Measurements from ENCODE around the gene NDUFS3. TPM values are rescaled to one million over a fixed set of nuclear protein-coding genes. Genes with fewer than 3 reads are reported as not detected.
"Not testable (repeated sequence)": the region's sequence is repeated elsewhere in the genome, so short reads cannot be mapped to it uniquely, and the experiment has no call there.

NDUFS3 gene
- 342 TPM for total RNA-seq
- long read RNA-seq, transcript NDUFS3-201 (7 exons, 958 nt), result major isoform, 90 of 104 reads
- long read RNA-seq, partial matches to known transcripts, result 2 of 104 reads
- long read RNA-seq, other reads (novel, unspliced or antisense), result 11 of 104 reads

- ATAC-seq, result peak; percentile 94
- DNase-seq (ENCODE audit: missing footprints), result peak; percentile 94
- intact Hi-C loops (cut with DNase I), result loop anchor here (5.0 kb wide), 1 partner anchor 38 kb away; no protein-coding TSS in a partner anchor
Observed at GRCh38 chr11:47578524-47579494, at the start of gene NDUFS3, which contains the start of gene KBTBD4. NDUFS3 (plus strand) TSS chr11:47579074; CDS start chr11:47579092, 18 bp downstream. KBTBD4 (minus strand) TSS chr11:47578970; CDS start chr11:47578951, 19 bp downstream.

DNA sequence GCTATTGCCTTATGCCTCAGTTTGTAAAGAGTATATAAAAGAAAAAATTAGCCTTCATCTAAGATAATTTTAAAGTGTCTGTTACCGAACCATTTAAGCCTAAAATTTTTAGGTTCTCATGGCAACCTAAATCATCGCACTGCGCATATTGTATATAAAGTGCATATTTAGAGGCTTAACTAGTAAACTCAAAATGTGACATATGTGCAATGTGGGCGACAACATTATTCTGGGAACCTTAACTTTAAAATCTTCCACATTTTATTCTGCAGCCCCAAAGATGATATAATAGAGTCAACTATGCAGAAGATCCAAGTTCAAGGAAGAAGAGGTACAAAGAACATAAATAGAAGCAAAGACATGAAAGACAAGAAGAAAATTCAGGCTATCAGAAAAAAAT, 48.9 kb upstream of the NDUFS3 start:
- ATAC-seq (no peak), DNase-seq (ENCODE audit: missing footprints) (no peak)
- intact Hi-C loops (cut with DNase I), result no loop called here

DNA sequence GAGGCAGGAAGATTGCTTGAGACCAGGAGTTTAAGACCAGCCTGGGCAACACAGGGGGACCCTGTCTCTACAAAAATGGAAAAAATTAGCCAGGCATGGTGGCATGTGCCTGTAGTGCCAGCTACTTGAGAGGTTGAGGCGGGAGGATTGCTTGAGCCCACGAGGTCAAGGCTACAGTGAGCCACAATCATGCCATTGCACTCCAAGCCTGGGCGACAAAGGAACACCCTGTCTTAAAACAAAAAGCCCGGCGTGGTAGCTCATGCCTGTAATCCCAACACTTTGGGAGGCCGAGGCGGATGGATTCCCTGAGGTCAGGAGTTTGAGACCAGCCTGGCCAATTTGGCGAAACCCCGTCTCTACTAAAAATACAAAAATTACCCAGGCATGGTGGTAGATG, 48.2 kb upstream of the NDUFS3 start:
- ATAC-seq; intact Hi-C loops (cut with DNase I); DNase-seq (ENCODE audit: missing footprints): not testable (repeated sequence)

- DNase-seq (ENCODE audit: missing footprints) (no peak), ATAC-seq (peak; percentile 27)
- intact Hi-C loops (cut with DNase I), result no loop called here
Observed at GRCh38 chr11:47531666-47532065, 47.2 kb upstream of the NDUFS3 start.

GRCh38 chr11:47532597-47533213, 46.2 kb upstream of the NDUFS3 start:
- ATAC-seq (no peak), DNase-seq (ENCODE audit: missing footprints) (no peak)
- intact Hi-C loops (cut with DNase I), result no loop called here

DNA sequence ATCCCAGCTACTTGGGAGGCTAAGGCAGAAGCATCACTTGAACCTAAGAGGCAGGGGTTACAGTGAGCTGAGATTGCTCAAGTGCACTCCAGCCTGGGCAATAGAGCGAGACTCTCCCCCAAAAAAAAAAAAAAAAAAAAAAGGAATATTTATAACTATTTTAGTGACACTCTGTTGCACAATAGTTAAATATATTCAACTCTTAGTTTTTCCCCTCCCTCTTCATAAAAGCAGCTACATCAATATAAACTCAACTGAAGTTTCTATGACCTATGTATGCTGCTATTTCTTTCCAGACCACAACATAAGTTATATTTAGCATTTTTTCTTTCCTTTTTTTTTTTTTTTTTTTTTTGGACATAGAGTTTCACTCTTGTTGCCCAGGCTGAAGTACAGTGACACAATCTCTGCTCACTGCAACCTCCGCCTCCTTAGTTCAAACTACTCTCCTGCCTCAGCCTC, 45.2 kb upstream of the NDUFS3 start:
- DNase-seq (ENCODE audit: missing footprints) (no peak), ATAC-seq (no peak)
- intact Hi-C loops (cut with DNase I), result no loop called here

DNA sequence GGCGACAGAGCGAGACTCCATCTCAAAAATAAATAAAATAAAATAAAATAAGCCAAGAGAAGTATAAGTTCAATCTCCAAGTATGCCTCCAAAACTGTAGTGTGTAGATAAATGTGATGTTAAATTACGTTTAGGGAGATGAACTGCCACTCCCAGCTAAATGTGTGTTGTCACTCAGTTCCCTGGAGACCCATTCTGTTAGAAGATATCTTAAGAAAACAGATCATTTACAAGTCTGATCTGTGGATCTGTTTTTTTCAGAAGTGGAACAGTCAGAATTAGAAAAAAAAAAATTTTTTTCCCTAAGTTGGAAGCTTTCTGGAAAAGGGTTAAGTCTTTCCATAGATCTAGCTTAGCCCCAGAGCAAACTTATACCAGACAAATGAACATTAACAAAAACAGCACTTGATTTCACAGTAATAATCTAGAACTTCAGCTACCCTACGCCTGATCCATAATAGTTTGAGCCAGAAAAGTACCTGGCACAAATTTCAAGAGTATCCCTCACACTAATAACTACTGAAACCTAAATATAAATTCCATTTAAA, 44.1 kb upstream of the NDUFS3 start:
- DNase-seq (ENCODE audit: missing footprints) (no peak), ATAC-seq (no peak)
- intact Hi-C loops (cut with DNase I), result no loop called here

DNA sequence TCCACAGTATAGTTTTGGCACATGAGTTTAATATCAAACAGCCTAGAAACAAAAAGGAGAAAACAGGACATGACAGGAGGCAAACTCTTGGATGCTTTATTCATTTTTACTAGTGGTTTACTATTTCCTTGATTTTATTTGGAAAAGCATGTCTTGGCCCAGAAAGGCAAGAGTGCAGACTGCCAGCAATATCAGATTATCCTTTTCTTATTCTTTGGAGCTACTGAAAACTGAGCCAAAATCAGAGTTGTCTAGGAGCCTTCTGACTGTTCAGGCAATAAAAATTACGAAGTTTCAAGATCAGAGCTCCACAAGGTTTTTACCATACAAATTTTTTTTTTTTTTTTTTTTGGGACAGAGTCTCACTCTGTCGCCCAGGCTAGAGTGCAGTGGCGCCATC, 42.0 kb upstream of the NDUFS3 start:
- intact Hi-C loops (cut with DNase I), result no loop called here
- no peak for DNase-seq (ENCODE audit: missing footprints)
- no peak for ATAC-seq

- intact Hi-C loops (cut with DNase I), result no loop called here
- DNase-seq (ENCODE audit: missing footprints) (no peak), ATAC-seq (no peak)
Observed at GRCh38 chr11:47538741-47539565, 39.9 kb upstream of the NDUFS3 start.

GRCh38 chr11:47539681-47540039, 39.2 kb upstream of the NDUFS3 start:
- ATAC-seq (no peak), DNase-seq (ENCODE audit: missing footprints) (no peak)
- intact Hi-C loops (cut with DNase I), result no loop called here

DNA sequence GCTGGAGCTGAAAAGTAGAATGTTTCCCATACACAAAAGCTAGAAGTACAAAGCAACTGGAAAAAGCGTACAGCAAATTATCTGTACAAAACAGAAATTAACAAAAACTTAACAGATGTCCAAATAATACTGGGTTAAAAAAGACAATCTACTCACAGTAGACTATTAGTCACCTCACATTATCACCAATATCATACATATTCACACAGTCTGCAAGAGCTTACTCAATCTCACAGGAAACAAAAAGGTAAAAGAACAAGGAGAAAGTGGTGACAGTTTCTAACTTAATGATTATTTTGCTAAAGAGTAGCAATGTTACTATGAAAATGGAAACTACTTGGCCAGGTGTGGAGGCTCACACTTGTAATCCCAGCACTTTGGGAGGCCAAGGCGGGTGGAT, 37.8 kb upstream of the NDUFS3 start:
- intact Hi-C loops (cut with DNase I), result no loop called here
- ATAC-seq (no peak), DNase-seq (ENCODE audit: missing footprints) (no peak)

DNA sequence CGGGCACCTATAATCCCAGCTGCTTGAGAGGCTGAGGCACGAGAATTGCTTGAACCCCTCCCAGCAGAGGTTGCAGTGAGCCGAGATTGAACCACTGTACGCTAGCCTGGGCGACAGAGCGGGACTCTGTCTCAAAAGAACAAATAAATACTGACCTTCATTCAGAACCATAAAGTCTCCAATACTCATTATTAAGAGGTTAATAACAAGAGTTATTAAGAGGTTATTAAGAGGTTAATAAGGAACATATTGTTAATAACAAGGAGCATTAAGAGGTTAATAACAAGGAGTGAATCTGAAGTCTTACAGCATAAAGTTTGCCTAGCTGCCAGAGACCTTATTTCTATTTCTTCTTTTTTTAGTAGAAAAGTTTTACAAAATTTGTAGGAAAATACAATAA, 33.6 kb upstream of the NDUFS3 start:
- ATAC-seq (no peak), DNase-seq (ENCODE audit: missing footprints) (no peak)
- intact Hi-C loops (cut with DNase I), result no loop called here

DNA sequence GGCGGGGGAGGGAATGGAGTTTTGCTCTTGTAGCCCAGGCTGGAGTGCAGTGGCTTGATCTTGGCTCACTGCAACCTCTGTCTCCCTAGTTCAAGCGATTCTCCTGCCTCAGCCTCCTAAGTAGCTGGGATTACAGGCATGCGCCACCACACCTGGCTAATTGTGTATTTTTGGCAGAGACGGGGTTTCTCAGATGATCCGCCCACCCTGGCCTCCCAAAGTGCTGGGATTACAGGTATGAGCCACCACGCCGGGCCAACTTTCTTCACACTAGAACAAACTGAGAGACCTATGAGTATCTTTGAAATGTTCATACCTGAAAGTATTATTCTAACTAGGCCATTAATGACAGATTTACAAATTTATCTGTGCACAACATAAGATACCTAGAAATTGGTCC, 32.6 kb upstream of the NDUFS3 start:
- DNase-seq (ENCODE audit: missing footprints); intact Hi-C loops (cut with DNase I); ATAC-seq: not testable (repeated sequence)

DNA sequence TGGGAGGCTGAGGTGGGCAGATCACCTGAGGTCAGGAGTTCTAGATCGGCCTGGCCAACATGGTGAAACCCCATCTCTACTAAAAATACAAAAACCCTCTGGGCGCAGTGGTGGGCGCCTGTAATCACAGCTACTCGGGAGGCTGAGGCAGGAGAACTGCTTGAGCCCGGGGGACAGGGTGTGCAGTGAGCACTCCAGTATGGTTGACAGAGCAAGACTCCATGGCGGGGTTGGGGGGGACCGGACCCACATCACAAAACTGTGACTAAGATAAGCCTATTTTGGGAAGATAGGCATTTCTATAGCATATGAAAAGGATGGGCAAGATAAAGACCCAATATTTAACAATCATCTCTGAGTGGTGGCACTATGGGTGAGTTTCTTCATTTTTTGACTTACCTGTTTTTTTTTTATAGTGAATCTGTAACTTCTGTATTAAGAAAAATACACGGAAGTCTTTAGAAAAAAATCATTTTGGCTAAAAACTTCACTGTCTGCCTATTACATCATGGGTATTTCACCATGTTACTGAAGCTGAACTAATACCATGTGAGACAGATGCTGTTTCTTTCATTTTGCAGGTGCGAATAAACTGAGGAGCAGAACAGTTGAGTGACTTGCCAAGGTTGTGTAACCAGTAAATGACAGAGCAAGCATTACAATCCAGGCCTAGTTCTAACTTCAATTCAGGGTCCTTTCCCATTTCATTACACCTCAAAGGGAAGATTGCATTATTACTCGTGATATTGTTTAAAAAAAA, 28.4 kb upstream of the NDUFS3 start:
- intact Hi-C loops (cut with DNase I), result loop anchor here (5.0 to 10.0 kb wide), 3 partner anchors 33 to 176 kb away; partner anchors contain the start of gene SPI1
- ATAC-seq, result no peak
- no peak for DNase-seq (ENCODE audit: missing footprints)

DNA sequence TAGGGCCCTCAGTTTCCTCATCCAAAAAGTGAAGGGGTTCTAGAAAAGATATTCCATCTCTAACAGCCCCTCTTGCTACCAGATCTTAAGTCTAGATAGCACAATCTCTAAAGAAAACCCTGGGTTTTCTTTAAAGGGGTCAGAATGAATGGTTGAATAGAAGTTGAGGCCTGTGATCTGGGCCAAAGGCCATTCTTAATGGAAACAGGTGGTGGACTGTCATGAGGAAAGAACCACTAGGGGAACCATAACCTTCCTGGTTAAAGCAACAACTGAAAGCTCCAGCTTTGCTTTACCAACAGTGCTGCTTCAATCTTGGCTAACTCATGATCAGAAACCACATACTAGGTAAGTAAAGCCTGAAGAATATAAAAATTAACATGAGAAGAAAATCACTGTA, 27.8 kb upstream of the NDUFS3 start:
- ATAC-seq, result no peak
- intact Hi-C loops (cut with DNase I), result loop anchor here (5.0 to 10.0 kb wide), 3 partner anchors 34 to 176 kb away; partner anchors contain the start of gene SPI1
- DNase-seq (ENCODE audit: missing footprints), result no peak

GRCh38 chr11:47552056-47552565, 26.8 kb upstream of the NDUFS3 start:
- no peak for DNase-seq (ENCODE audit: missing footprints)
- intact Hi-C loops (cut with DNase I), result loop anchor here (2.0 to 10.0 kb wide), 4 partner anchors 35 to 177 kb away; partner anchors contain the start of genes PSMC3 and SPI1
- peak; percentile 3 for ATAC-seq

All from Right ventricle myocardium inferior (tissue), 1 donor.